Measurements from ENCODE around the gene LRRC4C. TPM values are rescaled to one million over a fixed set of nuclear protein-coding genes. Genes with fewer than 3 reads are reported as not detected.

The LRRC4C gene
- total and polyA plus RNA-seq, 2 donors (not counting 1 experiment from before 2014, with no cell fraction given), result under 0.01 to 0.02 TPM

- Histone ChIP-seq H3K27me3 (ENCODE audit: control insufficient read depth, insufficient read depth, low read length) (no peaks in the 10 kb centered on the region), H3K9ac (ENCODE audit: insufficient read depth, low read length) (no peak overlapping the region), H3K79me2 (ENCODE audit: control insufficient read depth, insufficient read depth, low read length) (no peaks in the 10 kb centered on the region), H3K4me1 (ENCODE audit: control insufficient read depth, extremely low read depth, insufficient read depth, low read length) (no peaks in the 10 kb centered on the region), H3K27ac (ENCODE audit: insufficient read depth, low read length) (no peak overlapping the region), H3K36me3 (ENCODE audit: control insufficient read depth, insufficient read depth, low read length) (no peaks in the 10 kb centered on the region), H2AFZ (ENCODE audit: low read length) (no peak overlapping the region), H3K9me3 (ENCODE audit: control insufficient read depth, insufficient read depth, low read depth, low read length) (no peaks in the 10 kb centered on the region), H3K4me2 (ENCODE audit: extremely low read depth, insufficient read depth, low read length) (no peak overlapping the region), H4K20me1 (ENCODE audit: control insufficient read depth, extremely low read depth, insufficient read depth, low read length) (no peaks in the 10 kb centered on the region), H3K4me3 (replicated peaks in 1 of 4; ENCODE audit: control extremely low read depth in 1 of 4, insufficient read depth in 1 of 4, low read depth in 3 of 4, low read length in 4 of 4) (no peak overlapping the region)
- TF ChIP-seq EZH2 (IDR thresholded peaks at IDR 0.05; ENCODE audit: low read length, missing control alignments), result no peak
- TF ChIP-seq, protein P1, sequence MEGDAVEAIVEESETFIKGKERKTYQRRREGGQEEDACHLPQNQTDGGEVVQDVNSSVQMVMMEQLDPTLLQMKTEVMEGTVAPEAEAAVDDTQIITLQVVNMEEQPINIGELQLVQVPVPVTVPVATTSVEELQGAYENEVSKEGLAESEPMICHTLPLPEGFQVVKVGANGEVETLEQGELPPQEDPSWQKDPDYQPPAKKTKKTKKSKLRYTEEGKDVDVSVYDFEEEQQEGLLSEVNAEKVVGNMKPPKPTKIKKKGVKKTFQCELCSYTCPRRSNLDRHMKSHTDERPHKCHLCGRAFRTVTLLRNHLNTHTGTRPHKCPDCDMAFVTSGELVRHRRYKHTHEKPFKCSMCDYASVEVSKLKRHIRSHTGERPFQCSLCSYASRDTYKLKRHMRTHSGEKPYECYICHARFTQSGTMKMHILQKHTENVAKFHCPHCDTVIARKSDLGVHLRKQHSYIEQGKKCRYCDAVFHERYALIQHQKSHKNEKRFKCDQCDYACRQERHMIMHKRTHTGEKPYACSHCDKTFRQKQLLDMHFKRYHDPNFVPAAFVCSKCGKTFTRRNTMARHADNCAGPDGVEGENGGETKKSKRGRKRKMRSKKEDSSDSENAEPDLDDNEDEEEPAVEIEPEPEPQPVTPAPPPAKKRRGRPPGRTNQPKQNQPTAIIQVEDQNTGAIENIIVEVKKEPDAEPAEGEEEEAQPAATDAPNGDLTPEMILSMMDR (conservative IDR thresholded peaks at IDR 0.05 in 1 of 2, IDR thresholded peaks at IDR 0.05 in 1 of 2; ENCODE audit: low read depth in 1 of 2, low read length in 2 of 2), result no peak
- DNase-seq (ENCODE audit: low read depth in 2 of 2), result no peak
These were observed 812.2 kb downstream of the LRRC4C start for GRCh38 chr11:40647295-40647694.

DNA sequence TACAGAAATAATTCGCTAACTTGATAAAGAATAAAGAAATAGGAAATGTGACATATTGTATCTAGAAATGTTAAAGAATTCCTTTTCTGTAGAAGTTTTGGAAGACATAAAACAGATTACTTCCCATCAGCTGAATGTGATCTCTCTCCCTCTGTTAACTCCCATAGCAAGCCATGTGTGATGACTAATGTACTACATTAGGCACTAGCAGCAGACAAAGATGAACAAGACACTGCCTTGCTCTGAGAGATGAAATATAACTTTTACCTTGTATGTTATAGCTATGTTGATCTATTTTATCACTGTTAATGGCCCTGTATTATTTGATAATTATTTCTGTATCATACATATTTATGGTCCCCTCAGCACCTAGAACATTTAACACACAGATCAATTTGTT lies 817.2 kb downstream of the LRRC4C start:
- H3K36me3 ChIP-seq (ENCODE audit: control insufficient read depth, insufficient read depth, low read length), result no peaks in the 10 kb centered on the region
- H3K79me2 ChIP-seq (ENCODE audit: control insufficient read depth, insufficient read depth, low read length), result no peaks in the 10 kb centered on the region
- no peak for DNase-seq (ENCODE audit: low read depth in 2 of 2)
- no peak overlapping the region for H3K4me3 ChIP-seq (replicated peaks in 1 of 4; ENCODE audit: control extremely low read depth in 1 of 4, insufficient read depth in 1 of 4, low read depth in 3 of 4, low read length in 4 of 4)
- H3K9ac ChIP-seq (ENCODE audit: insufficient read depth, low read length), result no peak overlapping the region
- H3K27me3 ChIP-seq (ENCODE audit: control insufficient read depth, insufficient read depth, low read length), result no peaks in the 10 kb centered on the region
- no peak overlapping the region for H3K4me2 ChIP-seq (ENCODE audit: extremely low read depth, insufficient read depth, low read length)
- TF ChIP-seq, protein P1 (conservative IDR thresholded peaks at IDR 0.05 in 1 of 2, IDR thresholded peaks at IDR 0.05 in 1 of 2; ENCODE audit: low read depth in 1 of 2, low read length in 2 of 2), result no peak
- no peak for TF ChIP-seq EZH2 (IDR thresholded peaks at IDR 0.05; ENCODE audit: low read length, missing control alignments)
- no peaks in the 10 kb centered on the region for H3K9me3 ChIP-seq (ENCODE audit: control insufficient read depth, insufficient read depth, low read depth, low read length)
- H2AFZ ChIP-seq (ENCODE audit: low read length), result no peak overlapping the region
- no peak overlapping the region for H3K27ac ChIP-seq (ENCODE audit: insufficient read depth, low read length)
- no peaks in the 10 kb centered on the region for H4K20me1 ChIP-seq (ENCODE audit: control insufficient read depth, extremely low read depth, insufficient read depth, low read length)
- H3K4me1 ChIP-seq (ENCODE audit: control insufficient read depth, extremely low read depth, insufficient read depth, low read length), result no peaks in the 10 kb centered on the region

GRCh38 chr11:40619654-40620053 lies 839.8 kb downstream of the LRRC4C start:
- Histone ChIP-seq H3K4me3 (replicated peaks in 1 of 4; ENCODE audit: control extremely low read depth in 1 of 4, insufficient read depth in 1 of 4, low read depth in 3 of 4, low read length in 4 of 4) (no peak overlapping the region), H4K20me1 (ENCODE audit: control insufficient read depth, extremely low read depth, insufficient read depth, low read length) (no peaks in the 10 kb centered on the region), H3K27me3 (ENCODE audit: control insufficient read depth, insufficient read depth, low read length) (no peaks in the 10 kb centered on the region), H3K9ac (ENCODE audit: insufficient read depth, low read length) (no peak overlapping the region), H2AFZ (ENCODE audit: low read length) (no peak overlapping the region), H3K79me2 (ENCODE audit: control insufficient read depth, insufficient read depth, low read length) (no peaks in the 10 kb centered on the region), H3K27ac (ENCODE audit: insufficient read depth, low read length) (no peak overlapping the region), H3K4me1 (ENCODE audit: control insufficient read depth, extremely low read depth, insufficient read depth, low read length) (no peaks in the 10 kb centered on the region), H3K4me2 (ENCODE audit: extremely low read depth, insufficient read depth, low read length) (no peak overlapping the region), H3K9me3 (ENCODE audit: control insufficient read depth, insufficient read depth, low read depth, low read length) (no peaks in the 10 kb centered on the region), H3K36me3 (ENCODE audit: control insufficient read depth, insufficient read depth, low read length) (no peaks in the 10 kb centered on the region)
- TF ChIP-seq, protein P1 (conservative IDR thresholded peaks at IDR 0.05 in 1 of 2, IDR thresholded peaks at IDR 0.05 in 1 of 2; ENCODE audit: low read depth in 1 of 2, low read length in 2 of 2), result no peak
- no peak for TF ChIP-seq EZH2 (IDR thresholded peaks at IDR 0.05; ENCODE audit: low read length, missing control alignments)
- no peak for DNase-seq (ENCODE audit: low read depth in 2 of 2)

All from fibroblast of lung (primary cell).